GM18499 (cell line): ENCODE measurements around the gene MGRN1.

Source experiments
- ATAC-seq: cut with Tn5 transposase; IDR thresholded peaks from one replicate; pipeline ENCODE4 v1.9.1; 2021; ENCODE audit warnings: moderate number of reproducible peaks; ENCODE audit not compliant: insufficient read depth, unreplicated experiment

Gene MGRN1

GRCh38 chr16:4684058-4684715 lies 59.6 kb downstream of the MGRN1 start:
- no peak for ATAC-seq

GRCh38 chr16:4684763-4685162 lies 60.1 kb downstream of the MGRN1 start:
- ATAC-seq, result no peak

- ATAC-seq, result no peak
These were observed 60.7 kb downstream of the MGRN1 start for GRCh38 chr16:4685292-4685691.

GRCh38 chr16:4685776-4686496 lies 61.3 kb downstream of the MGRN1 start:
- no peak for ATAC-seq

- ATAC-seq, result no peak
These were observed 62.0 kb downstream of the MGRN1 start for GRCh38 chr16:4686497-4687210.

- no peak for ATAC-seq
These were observed 62.8 kb downstream of the MGRN1 start for GRCh38 chr16:4687416-4687815.

- ATAC-seq, result no peak
These were observed 63.5 kb downstream of the MGRN1 start for GRCh38 chr16:4687946-4688673.

- ATAC-seq, result no peak
These were observed 64.0 kb downstream of the MGRN1 start for GRCh38 chr16:4688674-4689045.

GRCh38 chr16:4689091-4689671 lies 64.6 kb downstream of the MGRN1 start:
- ATAC-seq, result no peak

GRCh38 chr16:4689864-4690704 lies 65.5 kb downstream of the MGRN1 start:
- no peak for ATAC-seq

- ATAC-seq, result no peak
These were observed 66.5 kb downstream of the MGRN1 start for GRCh38 chr16:4690946-4691665.

- no peak for ATAC-seq
These were observed 67.2 kb downstream of the MGRN1 start for GRCh38 chr16:4691666-4692412.

- no peak for ATAC-seq
These were observed 68.1 kb downstream of the MGRN1 start for GRCh38 chr16:4692460-4693295.

GRCh38 chr16:4693296-4693955 lies 68.8 kb downstream of the MGRN1 start, which contains the start of gene NUDT16L1:
NUDT16L1 (plus strand) TSS chr16:4693562; CDS start chr16:4693727, 165 bp downstream.
- ATAC-seq, result peak; percentile 90

GRCh38 chr16:4693956-4694641 lies 69.5 kb downstream of the MGRN1 start:
- no peak for ATAC-seq
